ENCODE results near the gene CD163L1. TPM values are rescaled to one million over a fixed set of nuclear protein-coding genes. Genes with fewer than 3 reads are reported as not detected.

The CD163L1 gene
- total RNA-seq, 1 donor from 2014 or later = 0.58 TPM

- Mint-ChIP-seq H3K4me3 (no peak overlapping the region), H3K27ac (no peak overlapping the region), H3K36me3 (ENCODE audit: low read depth) (no peaks in the 10 kb centered on the region), H3K27me3 (peaks cover 17% of the 10 kb centered on the region), H3K4me1 (no peaks in the 10 kb centered on the region), H3K9me3 (peaks cover 17% of the 10 kb centered on the region)
- TF ChIP-seq CTCF (IDR thresholded peaks at IDR 0.05) = no peak
- intact Hi-C loops (cut with micrococcal nuclease) = no loop called here
- ChIA-PET CTCF (no interaction called here), POLR2A (no interaction called here)
- ATAC-seq (ENCODE audit: low read depth) = no peak
- DNase-seq = no peak
Measured at GRCh38 chr12:7383157-7383556, 60.8 kb downstream of the CD163L1 start.

- H3K9me3 Mint-ChIP-seq = no peaks in the 10 kb centered on the region
- no peak for TF ChIP-seq CTCF (IDR thresholded peaks at IDR 0.05)
- no peaks in the 10 kb centered on the region for H3K4me1 Mint-ChIP-seq
- intact Hi-C loops (cut with micrococcal nuclease) = no loop called here
- H3K27ac Mint-ChIP-seq = no peak overlapping the region
- no peaks in the 10 kb centered on the region for H3K36me3 Mint-ChIP-seq (ENCODE audit: low read depth)
- ATAC-seq (ENCODE audit: low read depth) (no peak), DNase-seq (no peak)
- POLR2A ChIA-PET = no interaction called here
- CTCF ChIA-PET = no interaction called here
- H3K27me3 Mint-ChIP-seq = peaks cover 16% of the 10 kb centered on the region
- H3K4me3 Mint-ChIP-seq = no peak overlapping the region
Measured at GRCh38 chr12:7376196-7376595, 67.8 kb downstream of the CD163L1 start.

DNA sequence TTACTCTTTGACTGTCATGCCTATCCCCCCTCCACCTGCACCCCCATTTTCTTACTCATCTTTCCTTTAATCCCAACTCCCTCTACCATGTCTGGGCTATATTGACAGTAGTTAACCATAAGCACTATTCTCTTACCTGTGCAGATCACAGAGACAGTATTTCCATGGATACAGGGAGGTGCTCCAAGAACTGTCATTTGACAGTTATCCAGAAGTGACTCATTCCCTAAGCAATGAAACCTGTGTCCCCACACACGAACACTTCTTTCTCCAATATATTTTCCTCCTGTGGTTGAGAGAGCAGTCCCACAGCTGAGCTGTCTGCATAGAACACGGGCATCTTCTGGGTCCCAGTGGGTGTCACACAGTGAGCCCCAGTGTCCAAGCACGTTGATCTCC is 68.8 kb downstream of the CD163L1 start:
- DNase-seq (no peak), ATAC-seq (ENCODE audit: low read depth) (no peak)
- ChIA-PET POLR2A (no interaction called here), CTCF (no interaction called here)
- peaks cover 5% of the 10 kb centered on the region for H3K9me3 Mint-ChIP-seq
- TF ChIP-seq CTCF (IDR thresholded peaks at IDR 0.05) = no peak
- H3K36me3 Mint-ChIP-seq (ENCODE audit: low read depth) = no peaks in the 10 kb centered on the region
- peaks cover 16% of the 10 kb centered on the region for H3K27me3 Mint-ChIP-seq
- no peak overlapping the region for H3K4me3 Mint-ChIP-seq
- intact Hi-C loops (cut with micrococcal nuclease) = no loop called here
- no peak overlapping the region for H3K27ac Mint-ChIP-seq
- no peaks in the 10 kb centered on the region for H3K4me1 Mint-ChIP-seq

DNA sequence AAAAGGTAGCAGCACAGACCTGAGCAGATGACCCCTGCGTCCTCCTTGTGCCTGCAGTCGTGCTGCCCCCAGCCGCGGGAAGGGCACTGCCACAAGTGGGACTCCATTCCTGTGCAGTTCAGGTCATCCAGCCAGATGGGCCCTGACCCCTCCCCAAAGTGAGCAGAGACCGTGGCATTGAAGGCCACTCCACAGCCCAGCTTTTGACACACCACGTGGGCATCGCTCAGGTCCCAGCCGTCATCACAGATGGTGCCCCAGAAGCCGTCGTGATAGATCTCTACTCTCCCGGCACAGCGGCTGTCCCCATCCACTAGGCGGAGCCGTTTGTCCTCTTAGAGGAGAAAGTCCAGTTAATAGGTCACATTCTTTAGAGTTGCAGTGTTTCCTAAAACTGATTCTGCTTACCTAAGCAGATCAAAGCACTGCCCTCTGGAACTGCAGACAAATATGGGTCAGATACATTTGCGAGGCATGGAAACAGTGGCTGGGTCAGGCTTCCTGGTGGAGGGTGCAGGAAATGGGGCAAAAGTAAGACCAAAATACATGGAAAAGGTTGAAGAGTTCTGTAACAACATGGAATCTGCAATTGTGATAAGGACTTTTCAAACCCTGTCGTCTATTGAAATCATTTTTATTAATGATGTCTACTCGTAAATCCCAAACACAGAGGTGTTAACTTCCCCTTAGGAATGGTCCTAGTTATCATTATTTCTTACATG is 69.4 kb downstream of the CD163L1 start:
- ChIA-PET POLR2A (no interaction called here), CTCF (no interaction called here)
- Mint-ChIP-seq H3K9me3 (peaks cover 5% of the 10 kb centered on the region), H3K36me3 (ENCODE audit: low read depth) (no peaks in the 10 kb centered on the region), H3K4me3 (no peak overlapping the region), H3K27me3 (peaks cover 17% of the 10 kb centered on the region), H3K4me1 (no peaks in the 10 kb centered on the region), H3K27ac (no peak overlapping the region)
- ATAC-seq (ENCODE audit: low read depth) = no peak
- TF ChIP-seq CTCF (IDR thresholded peaks at IDR 0.05) = no peak
- intact Hi-C loops (cut with micrococcal nuclease) = loop anchor here (5.0 kb wide), 1 partner anchor 263 kb away; no protein-coding TSS in a partner anchor
- DNase-seq = no peak

DNA sequence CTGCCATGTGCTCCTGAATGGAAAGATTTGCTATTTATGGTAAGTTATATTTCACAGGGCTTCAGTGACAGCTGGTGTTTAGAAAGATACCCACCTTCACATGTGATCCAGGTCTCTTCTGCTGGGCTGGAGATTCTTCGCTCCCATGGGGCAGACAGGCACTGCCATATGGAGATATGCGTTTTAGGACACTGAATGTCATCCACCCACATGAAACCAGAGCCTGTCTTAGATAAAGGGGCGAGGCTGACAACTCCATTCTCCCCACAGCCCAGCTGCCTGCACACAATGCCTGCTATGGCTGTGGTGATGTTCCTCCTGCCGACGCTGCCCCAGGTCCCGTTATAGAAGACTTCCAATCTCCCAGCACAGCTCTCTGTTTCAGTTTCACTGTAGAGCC is 70.7 kb downstream of the CD163L1 start:
- Mint-ChIP-seq H3K27me3 (peaks cover 19% of the 10 kb centered on the region), H3K36me3 (ENCODE audit: low read depth) (no peaks in the 10 kb centered on the region), H3K27ac (no peak overlapping the region), H3K4me1 (no peaks in the 10 kb centered on the region), H3K9me3 (peaks cover 5% of the 10 kb centered on the region), H3K4me3 (no peak overlapping the region)
- intact Hi-C loops (cut with micrococcal nuclease) = loop anchor here (5.0 kb wide), 1 partner anchor 264 kb away; no protein-coding TSS in a partner anchor
- ATAC-seq (ENCODE audit: low read depth) = no peak
- ChIA-PET POLR2A (no interaction called here), CTCF (interaction anchor here (0.6 kb wide), 1 partner anchor 162 kb away, joined by 3 read pairs; no protein-coding TSS in a partner anchor)
- no peak for TF ChIP-seq CTCF (IDR thresholded peaks at IDR 0.05)
- DNase-seq = no peak

All from activated B cell treated with CpG ODN at 0.5 μM for 24 hours (primary cell).